Caco-2 (cell line): ENCODE results near the gene ERCC2. TPM values are rescaled to one million over a fixed set of nuclear protein-coding genes. Genes with fewer than 3 reads are reported as not detected.

Experiments
- BruUV-seq: library from RNA; stranded (reverse); fragments of 400-500 nt; replicated peaks from 2 replicates; lab custom pipeline; 2021; lab: Mats Ljungman, UMichigan
- CTCF ChIA-PET: fragments of 300-600 bp; sonication (Branson Sonifier 250); formaldehyde crosslinking; loops from one replicate; lab custom pipeline; 2022; ENCODE audit warnings: antibody characterized with exemption; lab: Charles Lee
- POLR2A ChIA-PET: fragments of 300-600 bp; sonication (Branson Sonifier 250); formaldehyde crosslinking; loops from one replicate; lab custom pipeline; 2022; ENCODE audit warnings: antibody characterized with exemption; lab: Charles Lee
- DNase-seq, 2 experiments: peaks; one replicate each; pipeline versions ENCODE4 v3.0.0 to v3.0.0-alpha.2; 2020 to 2022
- H3K27me3 ChIP-seq: replicated peaks from 2 replicates; pipeline ENCODE4 v1.6.0; 2011; ENCODE audit warnings: low read length; ENCODE audit not compliant: control insufficient read depth, insufficient read depth
- H3K36me3 ChIP-seq: 2 replicates; pipeline ENCODE4 v1.5.1; 2011; ENCODE audit warnings: low read length; ENCODE audit not compliant: control insufficient read depth, insufficient read depth
- H3K4me1 ChIP-seq: fragments of 250-450 bp; sonication (Bioruptor Pico); 2 replicates; pipeline ENCODE4 v1.5.1; 2020; ENCODE audit warnings: mild to moderate bottlenecking
- H3K4me3 ChIP-seq: 2 replicates; pipeline ENCODE4 v1.5.1; 2011; ENCODE audit warnings: low read depth, mild to moderate bottlenecking, control low read depth, low read length
- H3K9me3 ChIP-seq: fragments of 250-450 bp; sonication (Bioruptor Pico); 2 replicates; pipeline ENCODE4 v1.5.1; 2020; ENCODE audit warnings: mild to moderate bottlenecking, moderate library complexity
- H3K27ac Mint-ChIP-seq: one replicate; pipeline ENCODE4 v1.8.0; 2022; ENCODE audit warnings: mixed read lengths; ENCODE audit not compliant: unreplicated experiment
- H3K27me3 Mint-ChIP-seq: one replicate; pipeline ENCODE4 v1.8.0; 2022; ENCODE audit warnings: mixed read lengths; ENCODE audit not compliant: insufficient read depth, unreplicated experiment
- H3K36me3 Mint-ChIP-seq: one replicate; pipeline ENCODE4 v1.8.0; 2022; ENCODE audit warnings: mild to moderate bottlenecking, mixed read lengths; ENCODE audit not compliant: insufficient read depth, unreplicated experiment
- H3K4me1 Mint-ChIP-seq: one replicate; pipeline ENCODE4 v1.8.0; 2022; ENCODE audit warnings: low read depth, mixed read lengths; ENCODE audit not compliant: unreplicated experiment
- H3K4me3 Mint-ChIP-seq: one replicate; pipeline ENCODE4 v1.8.0; 2022; ENCODE audit warnings: mild to moderate bottlenecking, moderate library complexity, mixed read lengths; ENCODE audit not compliant: unreplicated experiment
- H3K9me3 Mint-ChIP-seq: one replicate; pipeline ENCODE4 v1.8.0; 2022; ENCODE audit warnings: mixed read lengths; ENCODE audit not compliant: unreplicated experiment
- intact Hi-C: fragments of 100-400 bp; cut with micrococcal nuclease; formaldehyde crosslinking; loops from one replicate; pipeline ENCODE4 v1.10.0; 2022; ENCODE audit not compliant: unreplicated experiment
- total RNA-seq: library from RNA; stranded (reverse); gene quantifications from 2 replicates; pipeline ENCODE4 v1.2.3, GENCODE V29; 2022
- TF ChIP-seq, protein P1 (sequence below), 2 experiments: fragments of 200-600 bp in 1 of 2; IDR thresholded peaks; 1 replicate in 1 of 2; 2 replicates in 1 of 2; pipeline versions ENCODE4 v1.5.1 to v1.8.0; 2011 to 2022; ENCODE audit warnings: antibody characterized with exemption in 1 of 2, control low read depth in 1 of 2, inconsistent platforms in 1 of 2, low read depth in 1 of 2, low read length in 1 of 2, mild to moderate bottlenecking in 1 of 2, moderate library complexity in 1 of 2; ENCODE audit not compliant: insufficient read depth in 1 of 2, severe bottlenecking in 1 of 2, unreplicated experiment in 1 of 2

Gene ERCC2
- total RNA-seq, 1 experiment from 2014 or later, result 86.8 TPM

DNA sequence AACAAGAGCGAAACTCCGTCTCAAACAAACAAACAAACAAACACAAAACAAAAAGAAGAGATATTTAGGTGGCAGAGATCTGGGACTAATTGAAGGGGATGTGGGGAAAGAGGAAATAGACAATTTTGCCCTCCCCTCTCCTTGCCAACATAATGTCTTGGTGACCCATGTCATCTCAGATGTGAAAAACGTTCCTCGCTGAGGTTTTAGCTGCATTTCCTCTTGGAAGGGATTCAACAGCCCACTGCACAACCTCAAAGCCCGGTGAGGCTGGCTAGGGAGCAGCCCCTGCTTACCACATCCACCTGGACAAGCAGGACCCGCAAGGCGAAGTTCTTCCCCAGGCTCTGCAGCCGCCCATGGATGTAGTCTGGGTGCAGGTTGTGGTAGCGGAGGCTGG is 48.4 kb upstream of the ERCC2 start:
- no TSS peak for BruUV-seq
- H3K36me3 Mint-ChIP-seq, result peaks cover 54% of the 10 kb centered on the region
- intact Hi-C loops, result no loop called here

DNA sequence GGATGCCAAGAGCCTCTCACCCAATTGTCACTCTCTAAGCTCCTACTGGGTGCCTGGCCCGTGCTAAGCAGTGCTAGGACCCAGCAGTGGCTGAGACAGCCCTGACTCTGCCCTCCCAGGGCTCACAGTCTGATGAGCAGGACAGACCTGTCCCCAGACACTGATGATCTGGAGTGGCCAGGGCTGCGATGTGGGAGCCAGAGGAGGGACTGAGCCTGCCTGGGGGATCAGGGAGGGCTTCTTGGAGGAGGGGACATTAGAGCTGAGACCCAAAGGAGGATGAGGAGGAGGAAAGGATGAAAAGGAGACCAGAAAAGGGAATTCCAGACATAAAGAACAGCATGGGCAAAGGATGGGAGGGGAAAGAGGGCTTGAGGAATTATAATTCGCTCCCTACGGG is 46.8 kb upstream of the ERCC2 start:
- no TSS peak for BruUV-seq
- no peak for DNase-seq
- Histone ChIP-seq H3K27me3 (no peaks in the 10 kb centered on the region), H3K4me3 (no peak overlapping the region), H3K9me3 (no peaks in the 10 kb centered on the region), H3K4me1 (no peaks in the 10 kb centered on the region), H3K36me3 (peaks cover 2% of the 10 kb centered on the region)
- H3K4me3 Mint-ChIP-seq, result no peak overlapping the region
- peaks cover 50% of the 10 kb centered on the region for H3K36me3 Mint-ChIP-seq
- intact Hi-C loops, result no loop called here
- TF ChIP-seq, protein P1, sequence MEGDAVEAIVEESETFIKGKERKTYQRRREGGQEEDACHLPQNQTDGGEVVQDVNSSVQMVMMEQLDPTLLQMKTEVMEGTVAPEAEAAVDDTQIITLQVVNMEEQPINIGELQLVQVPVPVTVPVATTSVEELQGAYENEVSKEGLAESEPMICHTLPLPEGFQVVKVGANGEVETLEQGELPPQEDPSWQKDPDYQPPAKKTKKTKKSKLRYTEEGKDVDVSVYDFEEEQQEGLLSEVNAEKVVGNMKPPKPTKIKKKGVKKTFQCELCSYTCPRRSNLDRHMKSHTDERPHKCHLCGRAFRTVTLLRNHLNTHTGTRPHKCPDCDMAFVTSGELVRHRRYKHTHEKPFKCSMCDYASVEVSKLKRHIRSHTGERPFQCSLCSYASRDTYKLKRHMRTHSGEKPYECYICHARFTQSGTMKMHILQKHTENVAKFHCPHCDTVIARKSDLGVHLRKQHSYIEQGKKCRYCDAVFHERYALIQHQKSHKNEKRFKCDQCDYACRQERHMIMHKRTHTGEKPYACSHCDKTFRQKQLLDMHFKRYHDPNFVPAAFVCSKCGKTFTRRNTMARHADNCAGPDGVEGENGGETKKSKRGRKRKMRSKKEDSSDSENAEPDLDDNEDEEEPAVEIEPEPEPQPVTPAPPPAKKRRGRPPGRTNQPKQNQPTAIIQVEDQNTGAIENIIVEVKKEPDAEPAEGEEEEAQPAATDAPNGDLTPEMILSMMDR (IDR thresholded peaks at IDR 0.05; ENCODE audit: insufficient read depth in 1 of 2, low read depth in 1 of 2, low read length in 1 of 2, severe bottlenecking in 1 of 2, unreplicated experiment in 1 of 2), result no peak
- H3K27me3 Mint-ChIP-seq, result no peaks in the 10 kb centered on the region
- ChIA-PET CTCF (no interaction called here), POLR2A (no interaction called here)
- H3K4me1 Mint-ChIP-seq, result peaks cover 10% of the 10 kb centered on the region
- H3K27ac Mint-ChIP-seq, result no peak overlapping the region
- H3K9me3 Mint-ChIP-seq, result no peaks in the 10 kb centered on the region

More for the DNA sequence above, 48.4 kb upstream of the ERCC2 start:
- H3K9me3 Mint-ChIP-seq, result no peaks in the 10 kb centered on the region
- POLR2A ChIA-PET, result no interaction called here
- peaks cover 2% of the 10 kb centered on the region for H3K36me3 ChIP-seq
- CTCF ChIA-PET, result no interaction called here
- H3K27me3 Mint-ChIP-seq, result no peaks in the 10 kb centered on the region
- no peak overlapping the region for H3K4me3 ChIP-seq
- TF ChIP-seq, protein P1 (IDR thresholded peaks at IDR 0.05; ENCODE audit: insufficient read depth in 1 of 2, low read depth in 1 of 2, low read length in 1 of 2, severe bottlenecking in 1 of 2, unreplicated experiment in 1 of 2), result no peak
- no peaks in the 10 kb centered on the region for H3K9me3 ChIP-seq
- no peaks in the 10 kb centered on the region for H3K27me3 ChIP-seq
- no peak overlapping the region for H3K27ac Mint-ChIP-seq
- peaks cover 8% of the 10 kb centered on the region; the same call in 1 of the 2 replicates for H3K4me1 ChIP-seq
- no peak for DNase-seq
- no peak overlapping the region for H3K4me3 Mint-ChIP-seq
- peaks cover 20% of the 10 kb centered on the region for H3K4me1 Mint-ChIP-seq

DNA sequence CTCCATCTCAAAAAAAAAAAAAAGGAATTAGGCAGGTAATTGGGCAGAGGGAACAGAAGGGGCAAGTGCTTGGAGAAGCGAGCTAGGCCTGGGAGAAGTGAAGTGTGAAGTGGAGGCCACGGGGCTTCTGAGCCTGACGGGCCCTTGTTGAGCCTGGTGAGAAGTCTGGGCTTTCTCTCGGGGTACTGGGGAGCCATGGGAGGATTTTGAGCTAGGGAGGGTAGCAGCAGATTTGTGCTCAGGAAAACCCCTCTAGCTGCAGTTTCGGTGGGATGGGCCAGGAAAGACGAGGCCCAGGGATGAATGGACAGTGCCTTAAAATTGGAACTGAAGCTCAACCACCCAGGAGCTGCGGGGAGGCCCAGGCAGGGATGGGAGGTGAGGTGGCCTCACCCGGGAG is 44.1 kb upstream of the ERCC2 start:
- Mint-ChIP-seq H3K36me3 (peaks cover 51% of the 10 kb centered on the region), H3K27ac (no peak overlapping the region), H3K4me1 (no peaks in the 10 kb centered on the region), H3K4me3 (no peak overlapping the region), H3K9me3 (no peaks in the 10 kb centered on the region), H3K27me3 (no peaks in the 10 kb centered on the region)
- Histone ChIP-seq H3K36me3 (no peaks in the 10 kb centered on the region), H3K4me1 (no peaks in the 10 kb centered on the region), H3K27me3 (no peaks in the 10 kb centered on the region), H3K9me3 (no peaks in the 10 kb centered on the region), H3K4me3 (no peak overlapping the region)
- TF ChIP-seq, protein P1 (IDR thresholded peaks at IDR 0.05; ENCODE audit: insufficient read depth in 1 of 2, low read depth in 1 of 2, low read length in 1 of 2, severe bottlenecking in 1 of 2, unreplicated experiment in 1 of 2), result no peak
- no TSS peak for BruUV-seq
- CTCF ChIA-PET, result no interaction called here
- intact Hi-C loops, result no loop called here
- DNase-seq, result no peak
- POLR2A ChIA-PET, result interaction anchor here (0.6 to 1.1 kb wide), 3 partner anchors 9 to 55 kb away, joined by 3 to 7 read pairs (median 4); partner anchors contain the start of gene ERCC1
